Osteocyte (in vitro differentiated cells): ENCODE measurements around the gene THOC3. TPM values are rescaled to one million over a fixed set of nuclear protein-coding genes. Genes with fewer than 3 reads are reported as not detected.
"Not testable (repeated sequence)": the region's sequence is repeated elsewhere in the genome, so short reads cannot be mapped to it uniquely, and the experiment has no call there.

Experiments
- DNase-seq: peaks from one replicate; pipeline ENCODE4 v3.0.0; 2021; ENCODE audit warnings: mixed read lengths; ENCODE audit not compliant: unreplicated experiment; ENCODE audit errors: extremely low spot score
- H3K27ac Mint-ChIP-seq: one replicate; pipeline ENCODE4 v1.8.0; 2021; ENCODE audit warnings: mild to moderate bottlenecking, mixed read lengths; ENCODE audit not compliant: unreplicated experiment
- H3K27me3 Mint-ChIP-seq: one replicate; pipeline ENCODE4 v1.8.0; 2021; ENCODE audit warnings: mixed read lengths; ENCODE audit not compliant: unreplicated experiment
- H3K36me3 Mint-ChIP-seq: one replicate; pipeline ENCODE4 v1.8.0; 2021; ENCODE audit warnings: mixed read lengths; ENCODE audit not compliant: unreplicated experiment
- H3K4me1 Mint-ChIP-seq: one replicate; pipeline ENCODE4 v1.8.0; 2021; ENCODE audit warnings: mixed read lengths; ENCODE audit not compliant: unreplicated experiment
- H3K4me3 Mint-ChIP-seq: one replicate; pipeline ENCODE4 v1.8.0; 2021; ENCODE audit warnings: mild to moderate bottlenecking, moderate library complexity, mixed read lengths; ENCODE audit not compliant: unreplicated experiment
- H3K9me3 Mint-ChIP-seq: one replicate; pipeline ENCODE4 v1.8.0; 2021; ENCODE audit warnings: mixed read lengths; ENCODE audit not compliant: unreplicated experiment
- total RNA-seq: library from RNA; stranded (reverse); gene quantifications from 2 replicates; pipeline ENCODE4 v1.2.1, GENCODE V29; 2021
- TF ChIP-seq, protein P1 (sequence below): fragments of 200-600 bp; sonication (generic); IDR thresholded peaks from 2 replicates; pipeline ENCODE4 v1.5.0; 2021; ENCODE audit warnings: antibody characterized with exemption, mild to moderate bottlenecking, moderate library complexity

THOC3 gene
- total RNA-seq, 1 donor from 2014 or later, result 34.6 TPM

DNA sequence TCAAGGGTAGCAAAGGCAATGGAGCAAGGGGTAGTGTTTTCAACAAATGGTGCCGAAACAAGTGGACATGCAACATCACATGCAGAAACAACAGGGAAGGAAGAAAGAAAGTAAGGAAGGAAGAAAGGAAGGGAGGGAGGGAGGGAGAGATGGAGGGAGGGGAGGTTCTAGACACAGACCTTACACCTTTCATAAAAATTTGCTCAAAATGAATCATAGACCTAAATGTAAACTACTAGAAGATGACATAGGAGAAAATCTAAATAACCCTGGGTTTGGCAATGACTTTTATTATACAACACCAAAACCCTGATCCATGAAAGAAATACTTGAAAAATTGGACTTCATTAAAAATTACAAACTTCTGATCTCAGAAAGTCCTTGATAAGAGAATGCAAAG lies 39.4 kb downstream of the THOC3 start:
- not testable (repeated sequence) for H3K27me3 Mint-ChIP-seq, H3K36me3 Mint-ChIP-seq, H3K4me1 Mint-ChIP-seq, H3K27ac Mint-ChIP-seq, DNase-seq, H3K9me3 Mint-ChIP-seq, H3K4me3 Mint-ChIP-seq

DNA sequence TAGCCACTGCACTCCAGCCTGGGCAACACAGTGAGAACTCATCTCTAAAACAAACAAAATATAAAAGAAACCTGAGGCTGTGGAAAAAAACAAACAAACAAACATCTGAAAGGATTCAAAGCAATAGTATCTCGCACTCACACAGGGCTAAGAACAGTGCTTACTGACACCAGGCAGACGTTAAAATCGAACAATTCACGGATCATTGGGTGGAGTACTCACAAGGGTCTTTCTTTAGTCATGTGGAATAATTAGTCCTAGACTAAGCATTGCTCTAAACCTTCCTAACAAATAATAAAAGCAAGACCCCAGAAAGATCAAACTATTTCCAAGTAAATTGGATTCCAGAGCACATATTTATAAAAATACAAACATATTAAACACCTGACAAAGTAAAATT lies 43.0 kb downstream of the THOC3 start:
- not testable (repeated sequence) for H3K27me3 Mint-ChIP-seq, H3K27ac Mint-ChIP-seq, H3K36me3 Mint-ChIP-seq, DNase-seq, H3K4me3 Mint-ChIP-seq, H3K9me3 Mint-ChIP-seq
- H3K4me1 Mint-ChIP-seq, result peaks cover 28% of the 10 kb centered on the region

DNA sequence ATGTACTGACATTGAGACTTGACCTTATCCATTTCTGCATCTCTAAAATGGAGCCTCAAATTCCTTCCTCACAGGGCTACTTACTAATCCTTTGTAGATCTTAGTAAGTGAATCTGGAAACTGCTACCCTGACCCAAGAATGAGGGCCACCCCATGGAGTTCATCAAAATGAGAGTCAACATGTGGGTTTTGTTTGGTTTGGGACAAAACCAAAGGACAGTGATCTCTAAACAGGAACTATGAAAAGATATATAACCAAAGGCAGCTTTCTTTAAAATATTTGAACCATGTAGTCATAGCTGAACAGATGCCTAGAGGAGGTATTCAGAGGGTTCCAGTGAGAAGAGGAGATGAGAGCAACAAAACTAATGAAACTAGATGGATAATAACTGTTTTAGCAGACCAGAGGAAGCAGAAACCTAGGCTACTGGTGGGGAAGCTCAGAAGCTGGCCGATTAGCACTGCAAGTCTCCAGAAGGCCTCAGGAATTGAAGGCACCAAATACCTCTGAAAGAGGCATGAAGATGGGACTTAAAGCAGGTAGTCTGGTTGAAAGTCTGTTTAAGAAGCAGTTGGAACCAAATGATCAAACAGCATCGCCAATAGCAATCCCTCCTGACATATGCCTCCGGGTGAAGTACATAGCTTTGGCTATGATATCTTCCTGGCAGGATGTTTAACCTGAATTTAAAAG lies 45.8 kb downstream of the THOC3 start:
- H3K4me3 Mint-ChIP-seq, result no peak overlapping the region
- TF ChIP-seq, protein P1, sequence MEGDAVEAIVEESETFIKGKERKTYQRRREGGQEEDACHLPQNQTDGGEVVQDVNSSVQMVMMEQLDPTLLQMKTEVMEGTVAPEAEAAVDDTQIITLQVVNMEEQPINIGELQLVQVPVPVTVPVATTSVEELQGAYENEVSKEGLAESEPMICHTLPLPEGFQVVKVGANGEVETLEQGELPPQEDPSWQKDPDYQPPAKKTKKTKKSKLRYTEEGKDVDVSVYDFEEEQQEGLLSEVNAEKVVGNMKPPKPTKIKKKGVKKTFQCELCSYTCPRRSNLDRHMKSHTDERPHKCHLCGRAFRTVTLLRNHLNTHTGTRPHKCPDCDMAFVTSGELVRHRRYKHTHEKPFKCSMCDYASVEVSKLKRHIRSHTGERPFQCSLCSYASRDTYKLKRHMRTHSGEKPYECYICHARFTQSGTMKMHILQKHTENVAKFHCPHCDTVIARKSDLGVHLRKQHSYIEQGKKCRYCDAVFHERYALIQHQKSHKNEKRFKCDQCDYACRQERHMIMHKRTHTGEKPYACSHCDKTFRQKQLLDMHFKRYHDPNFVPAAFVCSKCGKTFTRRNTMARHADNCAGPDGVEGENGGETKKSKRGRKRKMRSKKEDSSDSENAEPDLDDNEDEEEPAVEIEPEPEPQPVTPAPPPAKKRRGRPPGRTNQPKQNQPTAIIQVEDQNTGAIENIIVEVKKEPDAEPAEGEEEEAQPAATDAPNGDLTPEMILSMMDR, result no peak
- no peaks in the 10 kb centered on the region for H3K9me3 Mint-ChIP-seq
- no peaks in the 10 kb centered on the region for H3K36me3 Mint-ChIP-seq
- no peaks in the 10 kb centered on the region for H3K27me3 Mint-ChIP-seq
- DNase-seq, result no peak
- H3K27ac Mint-ChIP-seq, result peak overlapping the region; percentile 55
- peaks cover 35% of the 10 kb centered on the region for H3K4me1 Mint-ChIP-seq

DNA sequence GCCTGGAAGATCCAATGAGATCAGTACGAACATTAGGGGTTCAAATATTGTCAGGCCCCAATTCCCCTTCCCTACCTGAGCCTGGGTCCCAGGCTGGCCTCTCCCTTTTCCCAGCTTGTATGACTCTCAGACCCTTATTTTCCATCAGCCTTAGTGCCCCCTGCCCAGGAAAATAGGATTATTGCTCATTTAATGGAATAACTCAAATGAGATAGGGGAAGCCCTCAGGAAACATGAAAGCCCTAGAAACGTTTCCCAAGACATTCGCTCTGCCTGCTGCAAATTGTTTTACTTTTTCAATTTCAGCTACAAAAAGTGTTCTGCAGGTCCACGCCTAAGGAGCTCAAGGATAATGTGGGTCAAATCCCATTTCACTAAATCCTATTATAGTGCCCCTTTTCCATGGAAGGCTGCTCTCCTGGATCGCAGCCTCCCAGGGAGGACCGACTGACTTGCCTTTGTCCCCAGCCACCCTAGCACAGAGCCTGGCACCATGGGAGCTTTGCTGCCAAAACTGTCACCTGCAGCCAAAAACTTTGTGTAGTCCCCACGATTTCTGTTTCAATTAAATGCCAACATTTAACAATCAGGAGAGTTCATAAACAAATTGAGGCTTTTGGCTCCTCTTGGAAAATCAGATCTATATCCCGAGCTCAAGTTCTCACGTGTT lies 46.9 kb downstream of the THOC3 start:
- no peak overlapping the region for H3K27ac Mint-ChIP-seq
- no peaks in the 10 kb centered on the region for H3K9me3 Mint-ChIP-seq
- no peaks in the 10 kb centered on the region for H3K27me3 Mint-ChIP-seq
- no peak for DNase-seq
- H3K36me3 Mint-ChIP-seq, result no peaks in the 10 kb centered on the region
- H3K4me1 Mint-ChIP-seq, result peaks cover 35% of the 10 kb centered on the region
- H3K4me3 Mint-ChIP-seq, result no peak overlapping the region
- TF ChIP-seq, protein P1, result no peak

DNA sequence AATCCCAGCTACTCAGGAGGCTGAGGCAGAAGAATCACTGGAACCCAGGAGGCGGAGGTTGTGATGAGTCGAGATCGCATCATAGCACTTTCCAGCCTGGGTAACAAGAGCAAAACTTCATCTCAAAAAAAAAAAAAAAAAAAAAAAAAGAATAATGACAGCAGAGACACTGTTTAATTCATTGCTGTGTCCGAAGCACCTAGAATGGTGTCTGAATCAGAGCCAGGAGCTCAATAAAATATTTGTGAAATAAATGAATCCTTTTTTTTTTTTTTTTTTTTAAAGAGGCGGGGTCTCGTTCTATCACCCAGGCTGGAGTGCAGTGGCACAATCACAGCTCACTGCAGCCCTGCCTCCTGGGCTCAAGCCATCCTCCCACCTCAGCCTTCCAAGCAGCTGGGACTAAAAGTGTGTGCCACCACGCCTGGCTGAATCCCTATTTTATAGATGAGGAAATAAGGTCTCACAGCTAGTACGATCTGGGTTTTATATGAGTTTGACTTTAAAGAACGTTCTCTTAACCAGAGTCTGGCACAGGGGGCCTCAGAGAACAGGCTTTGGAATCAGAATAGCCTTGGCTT lies 47.8 kb downstream of the THOC3 start:
- TF ChIP-seq, protein P1, result no peak
- peaks cover 36% of the 10 kb centered on the region for H3K4me1 Mint-ChIP-seq
- no peak for DNase-seq
- H3K27ac Mint-ChIP-seq, result no peak overlapping the region
- H3K27me3 Mint-ChIP-seq, result no peaks in the 10 kb centered on the region
- H3K9me3 Mint-ChIP-seq, result no peaks in the 10 kb centered on the region
- H3K36me3 Mint-ChIP-seq, result no peaks in the 10 kb centered on the region
- no peak overlapping the region for H3K4me3 Mint-ChIP-seq

DNA sequence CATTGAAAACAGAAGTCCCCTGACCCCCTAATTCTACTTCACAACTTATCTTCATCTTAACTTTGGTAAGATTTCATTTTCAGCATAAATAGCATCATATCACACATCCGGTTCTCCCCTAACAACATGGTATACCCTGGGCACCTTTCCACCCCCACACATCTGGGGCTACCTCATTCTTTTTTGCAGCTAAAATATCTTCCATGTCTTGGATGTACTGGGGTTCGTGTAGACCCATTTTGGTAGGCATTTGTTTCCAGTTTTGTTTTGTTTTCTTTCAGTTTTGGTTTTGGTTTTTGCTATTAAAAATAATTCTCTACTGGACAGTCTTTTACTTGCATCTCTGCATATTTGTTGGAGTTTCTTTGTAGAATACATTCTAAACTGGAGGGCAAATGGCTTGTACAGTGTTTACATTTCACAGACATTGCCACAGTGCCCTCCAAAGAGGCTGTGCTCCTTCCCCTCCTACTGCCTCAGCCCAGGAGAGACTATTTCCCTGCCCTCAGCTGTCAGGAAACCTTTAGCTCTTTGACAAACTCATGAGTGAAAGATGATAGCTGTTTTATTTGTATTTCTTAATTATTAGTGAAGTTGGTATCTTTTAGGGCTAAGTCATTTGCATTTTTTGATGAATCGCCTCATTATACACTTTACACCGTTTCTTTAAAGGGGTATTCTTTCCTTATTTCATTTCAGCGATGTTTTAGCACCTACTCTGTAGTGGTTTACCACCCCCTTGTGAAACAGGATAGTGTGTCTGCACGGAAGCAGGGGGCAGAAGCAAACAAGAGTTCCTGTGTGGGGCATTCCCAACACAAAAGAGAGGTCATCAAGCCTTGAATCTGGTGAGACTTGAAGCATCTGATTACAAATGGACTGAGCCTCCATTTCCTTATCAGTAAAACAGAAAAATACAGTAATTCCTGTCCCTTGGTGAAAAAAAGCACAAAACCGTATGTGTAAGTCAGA lies 52.8 kb downstream of the THOC3 start:
- not testable (repeated sequence) for DNase-seq, H3K27me3 Mint-ChIP-seq, H3K4me3 Mint-ChIP-seq, H3K36me3 Mint-ChIP-seq, H3K27ac Mint-ChIP-seq, H3K9me3 Mint-ChIP-seq
- peaks cover 13% of the 10 kb centered on the region for H3K4me1 Mint-ChIP-seq

DNA sequence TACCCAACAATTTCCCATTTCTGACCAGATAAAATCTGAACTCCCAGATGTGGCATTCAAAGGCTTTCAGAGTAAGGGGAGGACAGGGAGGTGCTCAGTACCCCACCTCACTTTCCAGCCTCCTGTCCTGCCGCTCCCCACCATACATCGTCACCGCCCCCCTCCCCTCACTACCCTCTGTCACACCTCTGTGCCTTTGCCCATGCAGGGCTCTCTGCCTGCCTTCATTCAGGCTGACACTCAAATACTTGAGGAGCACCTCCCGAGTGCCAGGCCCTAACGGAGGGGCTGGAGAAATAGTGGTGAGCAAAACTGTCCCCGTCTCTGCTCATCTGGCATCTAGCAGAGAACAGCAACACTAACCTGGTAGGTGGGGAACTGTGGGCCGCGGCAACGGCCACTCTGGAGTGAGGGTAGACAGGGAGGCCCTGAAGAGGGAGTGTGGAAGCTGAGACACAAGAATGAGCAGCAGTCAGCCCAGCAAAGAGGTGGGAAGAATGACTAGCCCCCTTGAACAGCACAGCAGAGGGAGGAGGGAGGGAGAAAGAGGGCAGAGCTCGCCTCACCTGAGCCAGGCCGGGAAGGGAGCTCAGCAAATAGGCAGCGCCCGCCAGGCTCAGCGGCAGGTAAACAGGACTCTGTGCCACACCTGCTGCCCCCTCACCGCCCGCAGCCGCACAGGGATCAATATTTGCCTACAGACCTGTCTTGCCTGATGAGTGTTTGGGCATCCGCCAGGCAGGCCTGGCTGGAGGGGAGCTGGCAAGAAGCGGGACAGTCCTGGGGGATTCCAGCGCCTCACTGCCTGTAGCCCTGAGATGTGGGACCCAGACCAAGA lies 54.1 kb downstream of the THOC3 start:
- H3K27me3 Mint-ChIP-seq, DNase-seq, H3K9me3 Mint-ChIP-seq, H3K27ac Mint-ChIP-seq, H3K36me3 Mint-ChIP-seq, H3K4me1 Mint-ChIP-seq, H3K4me3 Mint-ChIP-seq: not testable (repeated sequence)

DNA sequence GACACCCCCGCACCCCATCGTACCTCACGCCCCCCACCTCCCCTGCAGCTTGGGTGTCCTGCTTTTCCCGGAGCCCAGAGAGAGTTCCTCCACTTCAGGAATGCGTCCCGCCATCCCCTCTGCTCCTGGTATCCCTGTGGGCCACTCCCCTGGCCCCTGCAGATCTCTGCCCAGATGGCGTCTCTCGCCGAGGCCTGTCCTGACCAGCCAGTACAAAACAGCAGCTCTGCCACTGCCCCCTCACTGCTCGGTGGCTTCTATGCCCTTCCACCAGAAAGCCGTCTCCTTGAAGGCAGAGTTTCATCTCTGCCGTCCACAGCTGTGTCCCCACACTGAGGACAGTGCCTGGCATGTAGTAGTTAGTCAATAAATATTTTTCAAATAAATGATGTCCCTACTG lies 58.0 kb downstream of the THOC3 start:
- H3K36me3 Mint-ChIP-seq, H3K4me3 Mint-ChIP-seq, H3K4me1 Mint-ChIP-seq, H3K27ac Mint-ChIP-seq, H3K27me3 Mint-ChIP-seq, H3K9me3 Mint-ChIP-seq, DNase-seq: not testable (repeated sequence)
